ENCODE results near the gene TXNRD2.
"Not testable (repeated sequence)": the region's sequence is repeated elsewhere in the genome, so short reads cannot be mapped to it uniquely, and the experiment has no call there.

Gene TXNRD2

DNA sequence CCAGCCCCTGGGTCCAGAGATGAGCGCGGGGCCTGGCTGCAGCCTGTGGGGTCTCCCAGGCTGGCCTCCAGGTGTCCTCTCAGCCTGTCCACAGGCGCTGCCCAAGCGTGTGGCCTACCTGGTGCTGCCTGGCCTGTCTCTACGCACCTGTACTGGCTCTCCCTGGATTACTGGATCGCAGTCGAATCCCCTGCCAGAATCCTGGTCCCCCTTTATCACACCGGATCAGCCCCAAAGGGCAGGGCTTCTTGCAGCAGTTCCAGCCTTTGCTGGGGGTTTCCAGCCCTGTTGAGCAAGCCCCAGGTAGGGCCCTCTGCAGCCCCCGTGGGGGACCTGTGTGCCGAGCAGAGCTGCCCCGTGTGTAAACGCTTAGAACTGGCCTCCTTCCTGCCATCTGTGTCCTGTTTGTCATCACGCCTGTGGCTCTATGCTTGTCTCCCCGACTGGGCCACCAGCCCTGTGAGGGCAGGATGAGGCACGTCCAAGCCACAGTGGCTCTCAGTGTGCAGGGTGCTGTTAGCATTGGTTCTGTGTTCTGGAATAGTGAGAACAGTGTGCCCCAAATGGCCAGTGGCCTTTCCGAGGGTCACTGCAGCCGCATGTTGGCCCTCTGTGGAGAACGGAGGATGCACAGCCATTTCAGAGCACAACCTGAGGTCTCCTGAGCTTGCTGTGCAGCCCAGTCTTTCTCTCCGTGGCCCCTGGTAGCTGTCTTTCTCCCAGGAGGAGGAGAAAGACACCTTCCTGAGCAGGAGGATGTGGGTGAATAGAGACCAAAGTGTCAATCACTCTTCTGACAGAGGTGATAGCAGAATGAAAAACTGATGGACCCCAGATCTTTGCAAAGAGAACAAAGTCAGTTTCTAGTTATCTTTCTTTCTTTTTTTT lies 13.9 kb upstream of the TXNRD2 start:
- H3K4me3 ChIP-seq (ENCODE audit: low read depth in 1 of 2, low read length in 2 of 2), result no peak overlapping the region
- H3K27ac ChIP-seq (ENCODE audit: low read depth, low read length), result no peak overlapping the region
- no peak overlapping the region for H3K9ac ChIP-seq (ENCODE audit: low read length)
- H3K9me3 ChIP-seq (ENCODE audit: low read length), result no peaks in the 10 kb centered on the region
- H3K4me1 ChIP-seq (ENCODE audit: insufficient read depth, low read length), result peaks cover 21% of the 10 kb centered on the region
- H3K36me3 ChIP-seq (ENCODE audit: insufficient read depth, low read length), result no peaks in the 10 kb centered on the region
- no peaks in the 10 kb centered on the region for H3K27me3 ChIP-seq (ENCODE audit: control insufficient read depth in 1 of 2, insufficient read depth in 2 of 2, low read length in 2 of 2)

GRCh38 chr22:19951346-19951745 lies 9.7 kb upstream of the TXNRD2 start:
- Histone ChIP-seq H3K9me3 (ENCODE audit: low read length) (no peaks in the 10 kb centered on the region), H3K27me3 (ENCODE audit: control insufficient read depth in 1 of 2, insufficient read depth in 2 of 2, low read length in 2 of 2) (no peaks in the 10 kb centered on the region), H3K9ac (ENCODE audit: low read length) (no peak overlapping the region), H3K4me3 (ENCODE audit: low read depth in 1 of 2, low read length in 2 of 2) (no peak overlapping the region), H3K4me1 (ENCODE audit: insufficient read depth, low read length) (peaks cover 24% of the 10 kb centered on the region), H3K36me3 (ENCODE audit: insufficient read depth, low read length) (no peaks in the 10 kb centered on the region), H3K27ac (ENCODE audit: low read depth, low read length) (no peak overlapping the region)

DNA sequence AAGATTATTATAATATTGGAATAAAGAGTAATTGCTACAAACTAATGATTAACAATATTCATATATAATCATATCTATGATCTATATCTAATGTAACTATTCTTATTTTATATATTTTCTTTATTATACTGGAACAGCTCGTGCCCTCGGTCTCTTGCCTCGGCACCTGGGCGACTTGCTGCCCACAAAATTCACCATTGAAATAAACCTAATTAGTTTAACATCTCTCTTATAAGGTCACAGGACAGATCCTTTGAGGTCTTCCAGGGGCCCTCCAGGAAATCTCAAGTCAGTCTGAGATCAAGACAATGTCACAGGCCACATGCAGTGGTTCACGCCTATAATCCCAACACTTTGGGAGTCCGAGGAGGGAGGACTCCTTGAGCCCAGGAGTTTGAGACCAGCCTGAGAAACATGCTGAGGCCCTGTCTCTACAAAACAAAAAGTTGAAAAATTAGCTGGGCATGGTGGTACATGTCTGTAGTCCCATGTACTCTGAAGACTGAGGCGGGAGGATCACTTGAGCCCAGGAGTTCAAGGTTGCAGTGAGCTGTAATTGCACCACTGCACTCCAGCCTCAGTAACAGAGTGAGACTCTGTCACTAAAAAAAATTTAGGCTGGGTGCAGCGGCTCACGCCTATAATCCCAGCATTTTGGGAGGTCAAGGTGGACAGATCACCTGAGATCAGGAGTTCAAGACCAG lies 6.6 kb upstream of the TXNRD2 start:
- Histone ChIP-seq H3K36me3 (ENCODE audit: insufficient read depth, low read length) (no peaks in the 10 kb centered on the region), H3K9me3 (ENCODE audit: low read length) (no peaks in the 10 kb centered on the region), H3K4me1 (ENCODE audit: insufficient read depth, low read length) (peaks cover 23% of the 10 kb centered on the region), H3K27ac (ENCODE audit: low read depth, low read length) (no peak overlapping the region), H3K4me3 (ENCODE audit: low read depth in 1 of 2, low read length in 2 of 2) (no peak overlapping the region), H3K9ac (ENCODE audit: low read length) (no peak overlapping the region), H3K27me3 (ENCODE audit: control insufficient read depth in 1 of 2, insufficient read depth in 2 of 2, low read length in 2 of 2) (no peaks in the 10 kb centered on the region)

- Histone ChIP-seq H3K27ac (ENCODE audit: low read depth, low read length) (peak overlapping the region; percentile 79), H3K36me3 (ENCODE audit: insufficient read depth, low read length) (no peaks in the 10 kb centered on the region), H3K9ac (ENCODE audit: low read length) (peak overlapping the region; percentile 93), H3K9me3 (ENCODE audit: low read length) (no peaks in the 10 kb centered on the region), H3K27me3 (ENCODE audit: control insufficient read depth in 1 of 2, insufficient read depth in 2 of 2, low read length in 2 of 2) (no peaks in the 10 kb centered on the region), H3K4me1 (ENCODE audit: insufficient read depth, low read length) (peaks cover 33% of the 10 kb centered on the region), H3K4me3 (ENCODE audit: low read depth in 1 of 2, low read length in 2 of 2) (peak overlapping the region; percentile 61 to 96)
Measured at GRCh38 chr22:19943082-19944026, 1.7 kb upstream of the TXNRD2 start.

GRCh38 chr22:19942157-19943081 lies 801 bp upstream of the TXNRD2 start:
- peak overlapping the region; percentile 79 for H3K27ac ChIP-seq (ENCODE audit: low read depth, low read length)
- H3K4me3 ChIP-seq (ENCODE audit: low read depth in 1 of 2, low read length in 2 of 2), result peak overlapping the region; percentile 61 to 96
- H3K27me3 ChIP-seq (ENCODE audit: control insufficient read depth in 1 of 2, insufficient read depth in 2 of 2, low read length in 2 of 2), result no peaks in the 10 kb centered on the region
- no peaks in the 10 kb centered on the region for H3K36me3 ChIP-seq (ENCODE audit: insufficient read depth, low read length)
- H3K9ac ChIP-seq (ENCODE audit: low read length), result peak overlapping the region; percentile 93
- no peaks in the 10 kb centered on the region for H3K9me3 ChIP-seq (ENCODE audit: low read length)
- peaks cover 31% of the 10 kb centered on the region for H3K4me1 ChIP-seq (ENCODE audit: insufficient read depth, low read length)

DNA sequence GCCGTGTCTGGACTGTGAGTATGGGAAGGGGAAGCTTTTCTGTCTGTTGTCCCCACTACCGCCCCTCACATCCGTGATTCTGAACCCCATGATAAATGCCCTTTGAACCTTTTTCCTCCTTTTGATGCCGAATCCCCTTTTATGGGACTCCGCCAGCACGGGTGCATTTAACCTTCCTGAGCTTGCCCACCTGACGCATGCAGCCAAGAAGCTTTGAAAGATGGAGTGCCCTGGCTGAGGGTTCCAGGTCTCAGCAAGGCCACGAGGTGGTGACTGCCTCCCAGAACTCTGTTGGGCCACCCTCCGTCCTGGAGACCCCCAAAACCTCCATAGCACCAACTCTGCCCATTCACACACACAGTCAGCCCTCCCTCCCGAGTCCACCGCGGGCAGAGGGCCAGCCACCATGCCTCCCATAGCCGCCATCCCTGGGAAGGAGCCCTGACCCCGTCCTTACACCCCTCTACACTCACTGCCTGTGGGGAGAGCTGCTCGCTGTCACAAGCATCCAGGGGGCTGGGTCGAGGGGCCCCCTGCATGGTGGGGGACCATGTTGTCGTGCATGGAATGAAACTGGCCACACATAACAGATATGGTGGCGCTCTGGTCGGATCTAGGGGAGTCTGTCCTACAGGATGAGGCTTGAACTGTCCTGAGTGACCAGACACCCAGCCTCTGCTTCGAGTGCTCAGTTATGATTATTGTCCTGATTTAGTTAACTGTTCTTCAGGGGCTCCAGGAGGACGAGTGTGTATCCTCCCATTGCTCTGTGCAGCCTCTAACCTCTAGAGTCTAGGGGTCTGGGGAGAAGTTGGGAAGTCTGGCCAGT lies 868 bp downstream of the TXNRD2 start:
- Histone ChIP-seq H3K9me3 (ENCODE audit: low read length) (no peaks in the 10 kb centered on the region), H3K4me1 (ENCODE audit: insufficient read depth, low read length) (peaks cover 27% of the 10 kb centered on the region), H3K36me3 (ENCODE audit: insufficient read depth, low read length) (no peaks in the 10 kb centered on the region), H3K27me3 (ENCODE audit: control insufficient read depth in 1 of 2, insufficient read depth in 2 of 2, low read length in 2 of 2) (no peaks in the 10 kb centered on the region), H3K9ac (ENCODE audit: low read length) (peak overlapping the region; percentile 93), H3K27ac (ENCODE audit: low read depth, low read length) (peak overlapping the region; percentile 79), H3K4me3 (ENCODE audit: low read depth in 1 of 2, low read length in 2 of 2) (peak overlapping the region; percentile 61 to 96)

DNA sequence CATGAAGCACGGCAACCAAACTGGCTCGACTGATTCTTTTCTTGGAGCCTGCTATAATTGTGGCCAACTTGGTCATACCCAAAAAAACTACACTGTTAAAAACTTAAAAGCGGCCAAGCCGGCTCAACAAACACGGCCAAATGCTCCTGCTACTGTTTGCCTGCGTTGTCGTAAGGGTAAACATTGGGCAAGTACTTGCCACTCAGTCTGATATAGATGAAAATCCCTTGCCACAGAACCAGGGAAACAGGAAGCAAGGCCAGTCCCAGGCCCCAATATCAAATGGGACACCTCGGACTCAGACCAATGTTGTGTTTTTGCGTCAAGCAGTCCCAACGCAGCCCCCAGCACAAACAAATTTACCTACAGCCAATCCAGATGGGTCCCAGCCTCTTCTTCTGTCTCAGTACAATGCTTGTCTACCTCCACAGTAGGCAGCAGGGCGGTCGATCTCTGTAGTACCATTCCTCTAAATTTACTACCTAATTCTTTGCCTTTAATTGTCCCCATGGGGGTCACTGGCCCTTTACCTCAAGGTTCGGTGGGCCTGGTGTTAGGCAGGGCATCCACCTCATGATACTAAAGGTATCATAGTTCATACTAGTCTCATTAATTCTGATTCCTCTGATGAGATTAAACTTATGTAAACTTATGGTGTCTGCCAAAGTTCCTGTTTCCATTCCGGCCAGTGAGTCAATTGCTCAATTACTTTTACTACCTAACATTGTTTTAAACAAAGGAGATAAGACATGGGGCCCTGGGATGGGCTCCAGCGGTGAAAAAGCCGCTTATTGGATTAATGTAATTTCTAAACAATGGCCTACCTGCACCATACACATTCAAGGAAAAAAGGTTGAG lies 3.8 kb downstream of the TXNRD2 start:
- Histone ChIP-seq H3K27me3 (ENCODE audit: control insufficient read depth in 1 of 2, insufficient read depth in 2 of 2, low read length in 2 of 2) (no peaks in the 10 kb centered on the region), H3K9ac (ENCODE audit: low read length) (no peak overlapping the region)

GRCh38 chr22:19936513-19936912 lies 5.1 kb downstream of the TXNRD2 start:
- H3K4me1 ChIP-seq (ENCODE audit: insufficient read depth, low read length), result peaks cover 10% of the 10 kb centered on the region
- no peak overlapping the region for H3K9ac ChIP-seq (ENCODE audit: low read length)
- no peak overlapping the region for H3K27ac ChIP-seq (ENCODE audit: low read depth, low read length)
- no peaks in the 10 kb centered on the region for H3K36me3 ChIP-seq (ENCODE audit: insufficient read depth, low read length)
- no peaks in the 10 kb centered on the region for H3K27me3 ChIP-seq (ENCODE audit: control insufficient read depth in 1 of 2, insufficient read depth in 2 of 2, low read length in 2 of 2)
- H3K9me3 ChIP-seq (ENCODE audit: low read length), result no peaks in the 10 kb centered on the region
- no peak overlapping the region for H3K4me3 ChIP-seq (ENCODE audit: low read depth in 1 of 2, low read length in 2 of 2)

More for the DNA sequence above, 3.8 kb downstream of the TXNRD2 start:
- Histone ChIP-seq H3K4me1 (ENCODE audit: insufficient read depth, low read length) (peaks cover 15% of the 10 kb centered on the region), H3K9me3 (ENCODE audit: low read length) (no peaks in the 10 kb centered on the region), H3K4me3 (ENCODE audit: low read depth in 1 of 2, low read length in 2 of 2) (no peak overlapping the region), H3K27ac (ENCODE audit: low read depth, low read length) (no peak overlapping the region), H3K36me3 (ENCODE audit: insufficient read depth, low read length) (no peaks in the 10 kb centered on the region)

DNA sequence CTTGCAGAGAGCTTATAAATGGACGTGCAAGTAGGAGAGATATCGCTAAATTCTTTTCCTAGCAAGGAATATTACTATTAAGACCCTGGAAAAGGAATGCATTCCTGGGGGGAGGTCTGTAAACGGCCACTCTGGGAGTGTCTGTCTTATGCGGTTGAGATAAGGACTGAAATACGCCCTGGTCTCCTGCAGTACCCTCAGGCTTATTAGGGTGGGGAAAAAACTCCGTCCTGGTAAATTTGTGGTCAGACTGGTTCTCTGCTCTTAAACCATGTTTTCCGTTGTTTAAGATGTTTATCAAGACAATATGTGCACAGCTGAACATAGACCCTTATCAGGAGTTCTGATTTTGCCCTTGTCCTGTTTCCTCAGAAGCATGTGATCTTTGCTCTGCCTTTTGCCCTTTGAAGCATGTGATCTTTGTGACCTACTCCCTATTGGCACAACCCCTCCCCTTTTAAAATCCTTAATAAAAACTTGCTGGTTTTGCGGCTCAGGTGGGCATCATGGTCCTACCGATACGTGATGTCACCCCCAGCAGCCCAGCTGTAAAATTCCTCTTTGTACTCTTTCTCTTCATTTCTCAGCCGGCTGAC lies 6.4 kb downstream of the TXNRD2 start:
- not testable (repeated sequence) for H3K4me1 ChIP-seq (ENCODE audit: insufficient read depth, low read length); H3K36me3 ChIP-seq (ENCODE audit: insufficient read depth, low read length); H3K4me3 ChIP-seq (ENCODE audit: low read depth in 1 of 2, low read length in 2 of 2); H3K27ac ChIP-seq (ENCODE audit: low read depth, low read length); H3K27me3 ChIP-seq (ENCODE audit: control insufficient read depth in 1 of 2, insufficient read depth in 2 of 2, low read length in 2 of 2); H3K9me3 ChIP-seq (ENCODE audit: low read length); H3K9ac ChIP-seq (ENCODE audit: low read length)

Data from muscle layer of colon (tissue), 2 donors.